Duodenal mucosa (tissue), 2 donors: Measurements from ENCODE around the gene PRKAR1B.
A peak's percentile ranks its signal among the peaks of the same experiment; 100 is the strongest.

Source experiments
- H3K27ac ChIP-seq: one replicate; pipeline ENCODE4 v1.7.0; 2013; ENCODE audit warnings: low read depth, low read length
- H3K27me3 ChIP-seq, 2 donors: one replicate each; pipeline ENCODE4 v1.7.0; 2013; ENCODE audit warnings: low read length in 2 of 2, control low read depth in 1 of 2; ENCODE audit not compliant: insufficient read depth in 2 of 2, control insufficient read depth in 1 of 2
- H3K36me3 ChIP-seq, 2 donors: one replicate each; pipeline ENCODE4 v1.7.0; 2013; ENCODE audit warnings: low read length in 2 of 2, control low read depth in 1 of 2; ENCODE audit not compliant: insufficient read depth in 2 of 2, control insufficient read depth in 1 of 2
- H3K4me1 ChIP-seq, 2 donors: one replicate each; pipeline ENCODE4 v1.7.0; 2013; ENCODE audit warnings: low read length in 2 of 2, control low read depth in 1 of 2; ENCODE audit not compliant: insufficient read depth in 2 of 2, control insufficient read depth in 1 of 2
- H3K4me3 ChIP-seq, 2 donors: one replicate each; pipeline ENCODE4 v1.7.0; 2013; ENCODE audit warnings: low read length in 2 of 2, low read depth in 1 of 2
- H3K9ac ChIP-seq, 2 donors: one replicate each; pipeline ENCODE4 v1.7.0; 2013; ENCODE audit warnings: low read length in 2 of 2, low read depth in 1 of 2
- H3K9me3 ChIP-seq, 2 donors: one replicate each; pipeline ENCODE4 v1.7.0; 2013; ENCODE audit warnings: low read length in 2 of 2, control low read depth in 1 of 2; ENCODE audit not compliant: control insufficient read depth in 1 of 2

The PRKAR1B gene

DNA sequence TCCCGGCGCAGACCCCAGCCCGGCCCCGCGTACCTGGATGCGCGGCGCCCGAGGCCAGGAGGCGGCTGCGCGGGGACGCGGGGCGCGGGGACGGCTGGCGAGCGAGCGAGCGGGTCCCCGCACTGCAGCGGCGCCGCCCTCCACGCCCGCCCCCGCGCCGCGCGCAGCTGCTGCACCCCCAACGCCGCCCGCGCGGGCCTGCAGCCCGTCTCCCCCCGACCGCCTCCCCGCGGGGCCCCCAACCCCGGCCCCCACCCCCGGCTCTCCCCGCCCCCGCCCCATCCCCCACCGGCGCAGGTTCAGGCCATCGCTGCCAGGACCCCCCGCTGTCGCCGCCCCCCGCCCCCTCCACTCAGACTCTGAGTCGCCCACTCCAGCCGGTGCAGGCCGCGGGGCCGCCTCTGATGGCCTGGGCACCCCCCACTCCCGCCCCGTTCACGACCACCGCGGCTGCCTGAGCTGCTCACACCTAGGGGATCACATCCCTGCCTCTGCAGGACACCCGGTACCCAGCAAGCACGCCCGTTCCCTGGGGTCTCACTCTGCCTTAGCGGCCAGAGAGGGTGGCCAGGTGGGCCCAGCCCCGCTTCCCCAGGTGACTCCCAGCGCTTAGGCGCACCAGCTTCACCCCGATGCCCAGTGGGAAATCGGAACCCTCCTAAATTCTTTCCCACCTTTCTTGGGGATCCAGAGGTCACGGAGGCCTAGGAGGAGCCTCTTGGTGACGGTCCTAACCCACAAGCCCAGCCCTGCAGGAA, 14.5 kb downstream of the PRKAR1B start:
- Histone ChIP-seq H3K9ac (no peak overlapping the region), H3K9me3 (no peaks in the 10 kb centered on the region), H3K27ac (no peak overlapping the region), H3K36me3 (no peaks in the 10 kb centered on the region), H3K4me3 (no peak overlapping the region), H3K27me3 (peaks cover 0 to 4% of the 10 kb centered on the region in 2 donors), H3K4me1 (no peaks in the 10 kb centered on the region)

DNA sequence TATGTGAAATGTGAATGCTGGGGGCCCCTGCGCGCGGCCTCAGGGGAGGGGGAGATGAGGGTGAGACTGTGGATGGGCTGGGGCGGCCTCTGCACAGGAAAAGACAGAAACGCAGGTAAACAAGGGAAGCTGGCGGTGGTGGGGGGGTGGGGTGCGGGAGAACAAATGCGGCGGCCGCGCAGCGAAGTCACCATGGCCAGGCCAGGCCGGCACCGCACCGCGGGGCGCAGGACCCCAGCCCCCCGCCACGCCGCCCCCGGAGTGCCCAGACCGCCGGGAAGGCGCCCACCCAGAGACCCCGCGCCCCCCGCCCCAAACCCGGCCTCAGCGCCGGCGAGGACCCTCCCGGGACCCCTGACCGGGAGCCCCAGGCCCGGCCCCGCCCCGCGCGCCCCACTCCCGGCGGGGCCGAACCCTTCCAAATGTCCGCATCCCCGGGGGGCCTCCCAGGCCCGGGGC, 15.1 kb downstream of the PRKAR1B start:
- H3K9me3 ChIP-seq, result no peaks in the 10 kb centered on the region
- H3K27ac ChIP-seq, result no peak overlapping the region
- no peaks in the 10 kb centered on the region for H3K4me1 ChIP-seq
- no peaks in the 10 kb centered on the region for H3K36me3 ChIP-seq
- peak overlapping the region in 1 of 2 donors; percentile 29 for H3K4me3 ChIP-seq
- peaks cover 0 to 4% of the 10 kb centered on the region in 2 donors for H3K27me3 ChIP-seq
- H3K9ac ChIP-seq, result no peak overlapping the region

DNA sequence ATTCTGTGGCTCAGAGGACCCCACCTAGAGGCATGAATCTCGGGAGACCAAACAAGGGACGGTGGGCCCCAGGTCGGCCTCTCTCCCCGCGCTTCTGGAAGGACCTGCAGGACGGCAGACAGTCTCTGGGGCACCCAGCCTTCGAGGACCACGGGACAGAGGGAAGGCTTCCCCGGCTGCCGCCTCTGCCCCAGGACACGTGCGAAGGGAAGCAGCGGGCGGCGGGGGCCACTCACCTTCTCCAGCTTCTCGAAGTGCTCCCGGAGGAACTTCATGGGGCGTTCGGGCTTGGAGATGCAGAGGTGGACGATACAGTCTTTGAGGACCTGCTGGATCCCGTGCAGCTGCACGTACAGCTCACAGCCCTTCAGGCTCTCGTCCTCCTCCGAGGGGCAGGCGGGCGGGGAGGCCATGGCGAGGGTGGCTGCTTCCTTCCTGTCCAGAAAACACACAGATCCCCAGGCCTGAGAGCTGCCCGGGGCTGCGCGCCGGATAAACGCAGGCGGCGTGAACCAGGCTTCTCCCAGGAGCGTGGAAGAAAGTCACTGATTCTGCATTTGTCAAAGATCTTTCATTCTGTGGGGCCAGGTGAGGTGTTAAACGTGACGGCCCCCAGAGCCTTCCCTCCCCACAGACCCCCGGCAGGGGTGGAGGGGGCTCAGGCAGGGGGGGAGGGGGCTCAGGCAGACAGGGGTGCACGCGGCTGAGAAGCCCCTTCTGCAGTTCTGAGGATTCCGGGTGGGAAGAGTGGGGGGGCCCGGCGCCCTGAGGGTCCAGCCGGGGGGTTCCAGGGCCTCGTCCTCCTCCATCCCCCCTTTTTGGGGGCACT, 15.8 kb downstream of the PRKAR1B start:
- Histone ChIP-seq H3K36me3 (no peaks in the 10 kb centered on the region), H3K27ac (no peak overlapping the region), H3K9ac (no peak overlapping the region), H3K9me3 (no peaks in the 10 kb centered on the region), H3K4me1 (no peaks in the 10 kb centered on the region), H3K4me3 (peak overlapping the region in 1 of 2 donors; percentile 29), H3K27me3 (peaks cover 0 to 4% of the 10 kb centered on the region in 2 donors)

DNA sequence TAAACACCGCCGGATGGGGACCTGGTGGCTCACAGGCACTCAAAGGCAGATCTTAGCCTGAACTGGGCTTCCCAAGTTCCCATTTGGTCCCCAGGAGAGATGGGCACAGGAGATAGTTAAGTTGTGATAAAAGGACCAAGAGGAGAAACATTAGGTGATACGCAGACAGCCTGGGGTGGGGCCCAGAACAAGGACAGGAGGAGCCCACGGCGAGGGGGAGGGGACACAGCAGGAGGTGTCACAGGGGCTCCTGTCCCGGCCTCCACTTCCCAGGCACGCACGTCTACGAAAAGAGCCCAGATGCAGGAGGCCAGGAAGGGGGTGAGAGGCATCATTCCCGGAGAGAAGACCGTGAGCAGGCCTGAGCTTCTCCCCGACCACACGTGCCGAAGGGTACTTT, 16.9 kb downstream of the PRKAR1B start:
- Histone ChIP-seq H3K9ac (no peak overlapping the region), H3K9me3 (no peaks in the 10 kb centered on the region), H3K4me1 (peaks cover 0 to 4% of the 10 kb centered on the region in 2 donors), H3K27ac (no peak overlapping the region), H3K36me3 (no peaks in the 10 kb centered on the region), H3K27me3 (peaks cover 0 to 4% of the 10 kb centered on the region in 2 donors), H3K4me3 (no peak overlapping the region)

DNA sequence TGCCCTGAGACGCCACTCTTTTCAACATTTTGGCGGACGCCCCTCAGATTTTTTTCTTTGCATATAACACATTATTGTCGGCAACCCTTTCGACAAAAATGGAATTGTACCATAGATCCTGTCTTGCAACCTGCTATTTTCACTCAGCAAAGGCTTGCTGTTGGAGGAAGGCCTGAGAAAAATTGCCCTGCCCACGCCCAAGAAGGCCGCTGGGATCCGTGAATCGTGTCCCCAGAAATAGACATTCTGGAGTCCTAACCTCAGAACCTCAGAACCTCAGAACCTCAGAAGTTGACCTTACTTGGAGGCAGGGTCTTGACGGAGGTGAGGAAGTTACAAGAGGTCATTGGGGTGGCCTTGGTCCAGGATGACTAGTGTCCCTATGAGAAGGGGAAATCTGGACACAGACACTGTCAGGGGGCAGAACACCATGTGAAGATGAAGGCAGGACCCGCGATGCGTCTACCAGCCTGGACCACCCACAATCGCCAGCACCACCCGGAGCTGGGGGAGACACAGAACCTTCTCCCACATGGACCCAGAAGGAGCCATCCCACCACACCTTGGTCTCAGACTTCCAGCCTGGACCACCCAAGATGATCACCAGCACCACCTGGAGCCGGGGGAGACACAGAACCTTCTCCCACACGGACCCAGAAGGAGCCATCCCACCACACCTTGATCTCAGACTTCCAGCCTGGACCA, 19.6 kb downstream of the PRKAR1B start:
- Histone ChIP-seq H3K27ac (no peak overlapping the region), H3K9ac (no peak overlapping the region)

DNA sequence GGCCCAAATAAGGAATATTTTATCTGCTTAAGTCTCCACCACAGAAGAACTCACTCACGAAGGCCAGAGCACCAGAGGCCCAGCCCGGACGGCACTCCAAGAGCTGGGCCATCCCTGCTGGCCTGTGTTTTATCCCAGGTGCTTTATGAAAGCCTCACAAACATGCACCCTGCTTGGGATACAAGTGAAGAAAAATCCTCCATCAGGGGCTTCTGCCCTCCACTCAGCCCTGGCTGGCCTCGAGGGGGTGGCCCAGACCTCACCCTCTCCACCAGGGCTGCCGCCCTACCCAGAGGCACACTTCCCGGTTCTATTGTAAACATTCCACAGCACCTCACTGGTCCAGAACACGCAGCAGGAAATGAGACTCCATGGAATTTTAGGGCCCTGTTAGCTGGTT, 20.4 kb downstream of the PRKAR1B start:
- H3K27me3 ChIP-seq, result no peaks in the 10 kb centered on the region
- no peaks in the 10 kb centered on the region for H3K36me3 ChIP-seq
- H3K27ac ChIP-seq, result no peak overlapping the region
- peaks cover 0 to 4% of the 10 kb centered on the region in 2 donors for H3K4me1 ChIP-seq
- no peak overlapping the region for H3K9ac ChIP-seq
- no peak overlapping the region for H3K4me3 ChIP-seq
- H3K9me3 ChIP-seq, result no peaks in the 10 kb centered on the region

More for the DNA sequence above, 19.6 kb downstream of the PRKAR1B start:
- Histone ChIP-seq H3K9me3 (no peaks in the 10 kb centered on the region), H3K27me3 (no peaks in the 10 kb centered on the region), H3K4me3 (no peak overlapping the region), H3K4me1 (peaks cover 0 to 4% of the 10 kb centered on the region in 2 donors), H3K36me3 (no peaks in the 10 kb centered on the region)

DNA sequence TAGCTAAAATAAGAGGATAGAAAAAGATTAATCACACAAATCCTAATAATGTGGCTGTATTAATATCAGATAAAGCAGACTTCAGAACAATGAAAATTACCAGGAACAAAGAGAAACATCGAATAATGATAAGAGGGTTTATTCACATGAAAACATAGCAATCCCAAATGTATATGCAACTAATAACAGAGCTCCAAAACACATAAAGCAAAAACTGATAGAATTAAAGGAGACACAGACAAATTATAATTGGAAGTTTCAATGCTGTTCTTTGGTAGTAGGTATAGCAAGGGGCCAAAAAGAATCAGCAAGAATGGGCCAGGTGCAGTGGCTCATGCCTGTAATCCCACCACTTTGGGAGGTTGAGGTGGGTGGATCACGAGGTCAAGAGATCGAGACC, 24.0 kb downstream of the PRKAR1B start:
- no peak overlapping the region for H3K4me3 ChIP-seq
- H3K27me3 ChIP-seq, result no peaks in the 10 kb centered on the region

DNA sequence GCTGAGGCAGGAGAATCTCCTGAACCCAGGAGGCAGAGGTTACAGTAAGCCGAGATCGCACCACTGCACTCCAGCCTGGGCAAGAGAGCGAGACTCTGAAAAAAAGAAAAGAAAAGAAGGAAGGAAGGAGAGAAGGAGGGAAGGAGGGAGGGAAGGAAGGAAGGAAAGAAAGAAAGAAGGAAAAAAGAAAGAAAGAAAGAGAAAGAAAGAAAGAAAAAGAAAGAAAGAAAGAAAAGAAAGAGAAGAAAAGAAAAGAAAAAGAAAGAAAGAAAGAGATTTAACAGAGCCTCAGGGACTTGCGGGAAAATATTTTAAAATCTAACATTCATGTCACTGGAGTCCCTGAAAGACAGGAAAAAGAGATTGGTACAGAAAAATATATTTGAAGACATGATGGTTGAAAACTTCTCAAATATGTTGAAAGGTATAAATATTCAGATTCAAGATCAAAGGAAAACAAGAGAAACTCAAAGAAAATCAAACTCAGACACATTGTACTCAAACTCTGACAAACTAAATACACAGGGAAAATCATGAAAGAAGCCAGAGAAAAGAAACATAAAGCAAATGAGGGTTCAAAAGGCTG, 25.9 kb downstream of the PRKAR1B start:
- no peak overlapping the region for H3K4me3 ChIP-seq

More for the DNA sequence above, 24.0 kb downstream of the PRKAR1B start:
- Histone ChIP-seq H3K9me3 (no peaks in the 10 kb centered on the region), H3K36me3 (peaks cover 0 to 5% of the 10 kb centered on the region in 2 donors), H3K27ac (no peak overlapping the region), H3K4me1 (peaks cover 0 to 8% of the 10 kb centered on the region in 2 donors), H3K9ac (no peak overlapping the region)

DNA sequence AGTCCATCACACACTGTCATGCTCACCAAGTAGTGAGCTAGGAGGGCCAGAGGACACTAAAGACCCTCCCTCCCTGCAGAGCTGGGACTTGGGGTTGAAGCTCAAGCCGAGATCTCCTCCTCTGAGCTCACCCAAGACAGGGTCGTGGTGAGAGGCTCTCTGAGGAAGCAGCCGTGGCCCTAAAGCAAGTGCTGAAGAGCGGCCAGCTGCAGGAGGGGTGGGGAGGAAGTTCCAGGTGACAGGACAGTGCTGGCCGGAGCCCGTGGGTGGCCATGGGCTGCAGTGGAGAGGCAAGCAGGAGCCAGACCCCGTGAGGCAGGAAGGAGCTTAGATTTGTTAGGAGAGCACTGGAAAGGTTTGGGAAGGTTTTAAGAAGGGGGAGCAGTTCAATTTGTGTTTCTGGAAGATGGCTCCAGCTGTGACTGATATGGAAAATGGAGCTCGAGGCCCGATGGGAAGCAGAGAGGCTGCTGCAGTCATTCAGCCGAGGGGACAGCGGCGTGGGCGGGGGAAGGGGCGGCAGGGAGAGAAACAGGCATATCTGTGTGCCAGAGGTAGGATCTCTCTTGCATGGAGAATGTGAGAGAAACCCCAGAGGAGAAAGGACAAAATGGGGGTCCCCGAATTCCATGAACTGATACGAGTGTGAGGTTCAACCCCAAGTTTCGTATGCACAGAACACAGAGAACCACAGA, 27.5 kb downstream of the PRKAR1B start:
- Histone ChIP-seq H3K9me3 (no peaks in the 10 kb centered on the region), H3K4me3 (no peak overlapping the region)

More for the DNA sequence above, 25.9 kb downstream of the PRKAR1B start:
- Histone ChIP-seq H3K27ac (no peak overlapping the region), H3K27me3 (no peaks in the 10 kb centered on the region), H3K9me3 (no peaks in the 10 kb centered on the region), H3K4me1 (peaks cover 0 to 8% of the 10 kb centered on the region in 2 donors), H3K36me3 (peaks cover 0 to 5% of the 10 kb centered on the region in 2 donors), H3K9ac (no peak overlapping the region)

More for the DNA sequence above, 27.5 kb downstream of the PRKAR1B start:
- Histone ChIP-seq H3K9ac (no peak overlapping the region), H3K27me3 (no peaks in the 10 kb centered on the region), H3K27ac (no peak overlapping the region), H3K36me3 (peaks cover 0 to 5% of the 10 kb centered on the region in 2 donors), H3K4me1 (peaks cover 0 to 5% of the 10 kb centered on the region in 2 donors)
